OCI-LY1 (cell line): Measurements from ENCODE around the gene SH3PXD2A.

Experiments used
- H2AFZ ChIP-seq: fragments of 200-600 bp; sonication (generic), shearing (Covaris generic); 2 replicates; pipeline ENCODE4 v1.6.0; 2014; ENCODE audit warnings: antibody characterized with exemption, mild to moderate bottlenecking, low read length
- H3F3A ChIP-seq: fragments of 200-600 bp; sonication (generic), shearing (Covaris generic); 2 replicates; pipeline ENCODE4 v1.6.0; 2014; ENCODE audit warnings: mild to moderate bottlenecking, antibody characterized with exemption, low read length, moderate library complexity; ENCODE audit not compliant: insufficient read depth
- H3K27ac ChIP-seq: fragments of 200-600 bp; sonication (generic); 2 replicates; pipeline ENCODE4 v1.5.1; 2014; ENCODE audit warnings: low read length, mixed run types, mild to moderate bottlenecking, low read depth; ENCODE audit not compliant: poor library complexity, severe bottlenecking
- H3K27me3 ChIP-seq: fragments of 200-600 bp; sonication (generic); 2 replicates; pipeline ENCODE4 v1.6.0; 2014; ENCODE audit warnings: antibody characterized with exemption, mild to moderate bottlenecking, low read length, moderate library complexity; ENCODE audit not compliant: insufficient read depth
- H3K36me3 ChIP-seq: fragments of 200-600 bp; sonication (generic); 2 replicates; pipeline ENCODE4 v1.6.1; 2014; ENCODE audit warnings: mild to moderate bottlenecking, antibody characterized with exemption, low read length, moderate library complexity, mixed read lengths; ENCODE audit not compliant: insufficient read depth
- H3K4me1 ChIP-seq: fragments of 200-600 bp; sonication (generic); 2 replicates; pipeline ENCODE4 v1.5.1; 2014; ENCODE audit warnings: mild to moderate bottlenecking, low read length, moderate library complexity; ENCODE audit not compliant: insufficient read depth, severe bottlenecking
- H3K4me2 ChIP-seq: fragments of 200-600 bp; sonication (generic), shearing (Covaris generic); 2 replicates; pipeline ENCODE4 v1.6.1; 2014; ENCODE audit warnings: low read length
- H3K4me3 ChIP-seq: fragments of 200-600 bp; sonication (generic); 2 replicates; pipeline ENCODE4 v1.5.1; 2014; ENCODE audit warnings: low read length, low read depth, mild to moderate bottlenecking, mixed read lengths; ENCODE audit not compliant: poor library complexity, severe bottlenecking
- H3K79me2 ChIP-seq: fragments of 200-600 bp; shearing (Covaris generic); 2 replicates; pipeline ENCODE4 v1.6.1; 2016; ENCODE audit warnings: mixed run types, low read length, mixed read lengths; ENCODE audit not compliant: insufficient read depth
- H3K9ac ChIP-seq: fragments of 200-600 bp; sonication (generic), shearing (Covaris generic); 2 replicates; pipeline ENCODE4 v1.6.1; 2014; ENCODE audit warnings: mild to moderate bottlenecking, low read length, mixed read lengths
- H3K9me2 ChIP-seq: fragments of 200-600 bp; sonication (generic), shearing (Covaris generic); 2 replicates; pipeline ENCODE4 v1.6.1; 2014; ENCODE audit warnings: low read depth, mild to moderate bottlenecking, low read length, mixed read lengths
- H3K9me3 ChIP-seq: fragments of 200-600 bp; shearing (Covaris generic); 2 replicates; pipeline ENCODE4 v1.6.1; 2014; ENCODE audit warnings: low read length, mixed read lengths
- H4K20me1 ChIP-seq: fragments of 200-600 bp; sonication (generic), shearing (Covaris generic); 2 replicates; pipeline ENCODE4 v1.6.0; 2016; ENCODE audit warnings: mild to moderate bottlenecking, low read length; ENCODE audit not compliant: insufficient read depth
- CTCF ChIP-seq: fragments of 200-600 bp; sonication (generic), shearing (Covaris generic); IDR thresholded peaks from 2 replicates; pipeline ENCODE4 v1.5.1; 2017; ENCODE audit warnings: mild to moderate bottlenecking, antibody characterized with exemption, low read length, moderate library complexity, mixed read lengths
- EZH2 ChIP-seq: fragments of 200-600 bp; sonication (generic), shearing (Covaris generic); IDR thresholded peaks from 2 replicates; pipeline ENCODE4 v1.8.0; 2017; ENCODE audit warnings: borderline replicate concordance, mixed run types, mild to moderate bottlenecking, antibody characterized with exemption, low read length, moderate library complexity, mixed read lengths

Gene SH3PXD2A

GRCh38 chr10:103797857-103798256 lies 57.5 kb downstream of the SH3PXD2A start:
- no peaks in the 10 kb centered on the region for H3K27me3 ChIP-seq
- H3K36me3 ChIP-seq = no peaks in the 10 kb centered on the region
- no peaks in the 10 kb centered on the region for H3K79me2 ChIP-seq
- H3K9me2 ChIP-seq = no peaks in the 10 kb centered on the region
- H3K27ac ChIP-seq = no peak overlapping the region
- no peak overlapping the region for H3K9ac ChIP-seq
- no peak for TF ChIP-seq CTCF
- no peak for TF ChIP-seq EZH2
- no peaks in the 10 kb centered on the region for H3K4me1 ChIP-seq
- H2AFZ ChIP-seq = no peak overlapping the region
- H3K9me3 ChIP-seq = no peaks in the 10 kb centered on the region
- no peaks in the 10 kb centered on the region for H4K20me1 ChIP-seq
- no peak overlapping the region for H3K4me3 ChIP-seq
- H3K4me2 ChIP-seq = no peak overlapping the region
- H3F3A ChIP-seq = no peaks in the 10 kb centered on the region

GRCh38 chr10:103795634-103796270 lies 59.6 kb downstream of the SH3PXD2A start:
- no peaks in the 10 kb centered on the region for H3K79me2 ChIP-seq
- H3K27ac ChIP-seq = no peak overlapping the region
- no peaks in the 10 kb centered on the region for H3K9me2 ChIP-seq
- no peaks in the 10 kb centered on the region for H4K20me1 ChIP-seq
- no peak overlapping the region for H2AFZ ChIP-seq
- H3F3A ChIP-seq = no peaks in the 10 kb centered on the region
- no peaks in the 10 kb centered on the region for H3K4me1 ChIP-seq
- H3K4me3 ChIP-seq = no peak overlapping the region
- H3K4me2 ChIP-seq = no peak overlapping the region
- no peak overlapping the region for H3K9ac ChIP-seq
- no peaks in the 10 kb centered on the region for H3K27me3 ChIP-seq
- no peak for TF ChIP-seq CTCF
- TF ChIP-seq EZH2 = no peak
- H3K9me3 ChIP-seq = no peaks in the 10 kb centered on the region
- H3K36me3 ChIP-seq = no peaks in the 10 kb centered on the region

GRCh38 chr10:103794996-103795395 lies 60.4 kb downstream of the SH3PXD2A start:
- no peaks in the 10 kb centered on the region for H3K36me3 ChIP-seq
- no peaks in the 10 kb centered on the region for H3K9me3 ChIP-seq
- H3K9me2 ChIP-seq = no peaks in the 10 kb centered on the region
- H3K79me2 ChIP-seq = no peaks in the 10 kb centered on the region
- no peak overlapping the region for H3K9ac ChIP-seq
- H3K4me1 ChIP-seq = no peaks in the 10 kb centered on the region
- H3F3A ChIP-seq = no peaks in the 10 kb centered on the region
- no peak overlapping the region for H3K4me3 ChIP-seq
- no peak overlapping the region for H2AFZ ChIP-seq
- no peak overlapping the region for H3K27ac ChIP-seq
- TF ChIP-seq CTCF (no peak), EZH2 (no peak)
- no peaks in the 10 kb centered on the region for H3K27me3 ChIP-seq
- no peak overlapping the region for H3K4me2 ChIP-seq
- no peaks in the 10 kb centered on the region for H4K20me1 ChIP-seq
